Measurements from ENCODE around the gene TMEM116.
"Not testable (repeated sequence)": the region's sequence is repeated elsewhere in the genome, so short reads cannot be mapped to it uniquely, and the experiment has no call there.

The TMEM116 gene

GRCh38 chr12:111976291-111976690 lies 36.7 kb downstream of the TMEM116 start:
- DNase-seq (ENCODE audit: low read depth): no peak

DNA sequence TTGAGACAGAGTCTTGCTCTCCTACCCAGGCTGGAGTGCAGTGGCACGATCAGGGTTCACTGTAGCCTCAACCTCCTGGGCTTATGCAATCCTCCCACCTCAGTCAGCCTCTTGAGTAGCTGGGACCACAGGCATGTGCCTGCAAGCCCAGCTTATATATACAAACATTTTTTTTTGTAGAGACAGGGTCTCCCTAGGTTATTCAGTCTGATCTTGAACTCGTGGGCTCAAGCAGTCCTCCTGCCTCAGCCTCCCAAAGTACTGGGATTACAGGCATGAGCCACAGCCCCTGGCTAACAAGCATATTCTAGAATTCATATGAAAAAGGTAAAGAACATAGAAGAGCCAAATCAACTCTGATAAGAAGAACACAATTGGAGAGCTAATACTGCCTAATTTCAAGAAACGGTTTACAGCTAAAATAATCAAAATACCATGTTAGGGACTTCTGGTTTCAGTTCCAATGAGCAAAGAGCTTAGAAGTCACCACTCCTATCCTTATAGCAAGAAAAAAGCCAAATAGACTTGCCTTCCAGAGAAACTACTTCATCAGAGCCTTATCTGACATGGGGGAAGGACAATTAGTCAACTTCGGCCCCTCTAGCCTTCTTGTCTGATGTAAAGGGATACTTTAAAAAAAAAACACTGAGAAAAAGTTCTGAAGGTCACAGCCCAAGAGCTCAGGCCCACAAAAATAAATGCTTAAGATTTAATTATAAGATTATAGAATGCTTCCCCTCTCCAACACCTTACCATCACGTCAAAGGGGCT lies 37.6 kb downstream of the TMEM116 start:
- DNase-seq (ENCODE audit: low read depth): no peak

GRCh38 chr12:111971800-111972199 lies 41.2 kb downstream of the TMEM116 start:
- DNase-seq (ENCODE audit: low read depth): no peak

- no peak for DNase-seq (ENCODE audit: low read depth)
Measured at GRCh38 chr12:111964935-111965334, 48.0 kb downstream of the TMEM116 start.

- DNase-seq (ENCODE audit: low read depth): not testable (repeated sequence)
Measured at GRCh38 chr12:111959518-111959917, 53.4 kb downstream of the TMEM116 start.

DNA sequence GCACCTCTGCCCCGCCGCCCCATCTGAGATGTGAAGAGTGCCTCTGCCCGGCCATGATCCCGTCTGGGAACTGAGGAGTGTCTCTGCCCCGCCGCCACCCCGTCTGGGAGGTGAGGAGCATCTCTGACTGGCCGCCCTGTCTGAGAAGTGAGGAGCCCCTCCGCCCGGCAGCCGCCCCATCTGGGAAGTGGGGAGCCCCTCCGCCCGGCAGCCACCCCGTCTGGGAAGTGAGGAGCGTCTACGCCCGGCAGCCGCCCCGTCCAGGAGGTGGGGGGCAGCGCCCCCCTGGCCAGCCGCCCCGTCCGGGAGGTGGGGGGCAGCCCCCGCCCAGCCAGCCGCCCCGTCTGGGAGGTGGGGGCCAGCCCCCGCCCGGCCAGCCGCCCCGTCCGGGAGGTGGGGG lies 55.7 kb downstream of the TMEM116 start:
- not testable (repeated sequence) for DNase-seq (ENCODE audit: low read depth)

DNA sequence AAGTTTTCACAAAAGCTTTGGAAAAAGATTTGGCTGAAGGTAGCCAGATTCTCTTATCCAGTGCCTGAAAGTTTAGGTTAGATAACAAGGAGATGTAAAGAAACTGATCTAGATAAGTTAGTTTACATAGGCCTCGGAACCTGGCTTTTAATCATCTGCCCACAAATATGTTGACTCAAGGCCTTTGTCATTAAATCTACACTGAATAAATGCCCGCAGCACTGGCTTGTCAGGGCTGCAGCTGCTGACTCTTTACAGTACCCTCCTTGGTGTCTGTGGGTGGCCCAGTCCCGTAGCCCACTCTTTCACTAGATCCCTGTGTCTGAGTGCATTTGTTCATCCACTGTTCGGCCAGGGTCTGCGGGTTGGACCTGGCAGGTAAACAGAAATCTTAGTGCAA lies 58.0 kb downstream of the TMEM116 start:
- DNase-seq (ENCODE audit: low read depth): no peak

GRCh38 chr12:111953455-111953854 lies 59.5 kb downstream of the TMEM116 start:
- no peak for DNase-seq (ENCODE audit: low read depth)

GRCh38 chr12:111952084-111952787 lies 60.7 kb downstream of the TMEM116 start:
- DNase-seq (ENCODE audit: low read depth): not testable (repeated sequence)

GRCh38 chr12:111950961-111951676 lies 61.8 kb downstream of the TMEM116 start:
- DNase-seq (ENCODE audit: low read depth): not testable (repeated sequence)

DNA sequence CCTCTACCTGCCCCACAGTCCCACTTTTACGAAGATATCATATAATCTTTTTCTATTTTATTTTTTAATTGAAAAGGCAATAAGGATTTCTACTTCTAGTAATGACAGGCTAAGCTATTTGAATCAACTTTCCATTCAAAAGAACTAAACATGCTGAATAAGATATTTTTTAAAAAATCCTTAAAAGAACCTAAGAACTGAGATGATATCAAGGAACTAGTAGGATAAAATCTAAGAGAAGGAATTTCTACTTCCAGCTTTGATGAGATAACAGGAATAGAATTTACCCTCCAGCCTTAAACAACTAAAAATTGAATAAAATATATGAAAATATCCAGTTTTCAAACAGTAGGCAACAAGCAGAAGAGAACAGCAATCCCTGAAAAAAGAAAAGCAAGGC lies 69.0 kb downstream of the TMEM116 start:
- DNase-seq (ENCODE audit: low read depth): no peak

DNA sequence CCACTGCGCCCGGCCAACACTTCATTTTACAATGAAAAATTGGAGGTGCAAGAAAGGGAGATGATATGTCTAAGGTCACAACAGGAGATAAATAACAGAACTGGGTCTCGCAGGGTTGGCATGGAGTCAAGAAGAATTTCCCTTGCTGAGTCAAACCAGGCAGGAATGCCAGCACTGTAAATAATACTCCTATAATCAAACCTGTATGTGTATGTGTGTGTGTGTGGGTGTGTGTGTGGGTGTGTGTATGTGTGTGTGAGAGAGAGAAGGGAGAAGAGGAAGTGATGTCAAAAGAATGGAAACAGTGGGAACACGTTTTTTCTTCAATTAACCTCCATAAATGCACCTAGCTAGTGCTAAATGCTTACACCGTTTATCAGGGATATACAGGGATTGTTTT lies 70.4 kb downstream of the TMEM116 start:
- no peak for DNase-seq (ENCODE audit: low read depth)

DNA sequence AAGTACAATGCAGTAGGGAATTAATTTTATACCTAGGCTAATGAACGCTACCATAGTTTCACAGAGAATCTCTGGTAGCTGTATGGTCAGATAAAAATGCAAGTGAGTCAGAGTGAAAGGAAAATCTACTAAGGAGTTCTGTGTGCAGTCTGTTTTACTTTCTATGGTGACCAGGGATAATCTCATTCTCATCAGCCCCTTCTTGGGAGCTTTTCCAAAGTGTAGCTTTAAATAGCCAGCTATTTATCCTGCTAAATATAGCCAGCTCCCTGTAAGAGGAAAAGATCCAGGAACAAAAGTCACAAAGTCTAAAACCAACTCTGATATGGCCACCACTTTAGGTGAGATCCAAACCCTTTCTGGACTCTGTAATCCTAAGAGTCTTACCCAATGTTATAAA lies 75.5 kb downstream of the TMEM116 start:
- DNase-seq (ENCODE audit: low read depth): no peak

GRCh38 chr12:111936869-111937268 lies 76.1 kb downstream of the TMEM116 start:
- no peak for DNase-seq (ENCODE audit: low read depth)

DNA sequence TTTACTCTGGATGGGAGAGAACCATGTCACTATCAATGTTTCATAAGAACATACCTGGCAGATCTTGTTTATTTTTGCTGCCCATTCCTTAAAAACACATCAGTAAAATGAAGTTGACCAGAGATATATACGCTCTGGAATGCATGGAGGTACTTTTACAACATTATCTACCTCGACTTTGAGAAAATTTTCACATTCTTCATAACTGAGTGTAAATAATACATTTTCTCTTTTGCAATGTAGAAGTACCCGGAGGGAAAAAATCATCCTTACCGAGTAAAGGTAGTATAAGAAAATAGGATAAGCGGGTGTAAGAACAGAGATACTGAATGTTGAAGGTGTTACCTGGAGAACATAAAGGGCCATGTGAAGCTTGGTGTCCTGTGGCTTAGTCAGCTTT lies 80.7 kb downstream of the TMEM116 start:
- DNase-seq (ENCODE audit: low read depth): no peak

DNA sequence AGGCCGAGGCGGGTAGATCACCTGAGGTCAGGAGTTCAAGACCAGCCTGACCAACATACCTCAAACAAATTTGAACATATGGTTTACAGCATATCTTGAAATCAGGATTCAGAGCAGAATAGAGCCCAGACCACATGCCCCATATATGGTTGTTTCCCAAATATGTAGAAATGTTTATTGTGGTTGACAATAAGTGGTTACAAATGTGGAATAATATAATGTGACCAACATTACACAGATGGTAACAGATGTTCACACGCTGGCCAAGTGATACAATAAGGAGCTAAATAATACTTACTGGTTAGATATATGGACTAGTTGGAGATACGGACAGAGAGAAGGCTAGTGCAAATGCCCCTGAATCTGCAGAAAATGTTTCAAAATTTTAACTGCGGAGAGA lies 85.6 kb downstream of the TMEM116 start:
- no peak for DNase-seq (ENCODE audit: low read depth)

DNA sequence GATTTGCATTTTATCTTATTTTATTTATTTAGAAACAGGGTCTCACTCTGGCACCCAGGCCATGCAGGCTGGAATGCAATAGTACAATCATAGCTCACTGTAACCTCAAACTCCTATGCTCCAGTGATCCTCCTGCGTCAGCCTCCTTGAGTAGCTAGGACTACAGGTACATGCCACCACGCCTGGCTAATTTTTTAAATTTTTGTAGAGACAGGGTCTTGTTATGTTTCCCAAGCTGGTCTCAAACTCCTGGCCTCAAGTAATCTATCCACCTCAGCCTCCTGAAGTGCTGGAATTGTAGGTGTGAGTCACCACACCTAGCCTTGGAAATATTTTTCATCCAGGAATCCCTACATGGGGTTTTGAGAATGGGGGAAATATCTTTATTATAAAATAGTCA lies 86.3 kb downstream of the TMEM116 start:
- DNase-seq (ENCODE audit: low read depth): no peak

DNA sequence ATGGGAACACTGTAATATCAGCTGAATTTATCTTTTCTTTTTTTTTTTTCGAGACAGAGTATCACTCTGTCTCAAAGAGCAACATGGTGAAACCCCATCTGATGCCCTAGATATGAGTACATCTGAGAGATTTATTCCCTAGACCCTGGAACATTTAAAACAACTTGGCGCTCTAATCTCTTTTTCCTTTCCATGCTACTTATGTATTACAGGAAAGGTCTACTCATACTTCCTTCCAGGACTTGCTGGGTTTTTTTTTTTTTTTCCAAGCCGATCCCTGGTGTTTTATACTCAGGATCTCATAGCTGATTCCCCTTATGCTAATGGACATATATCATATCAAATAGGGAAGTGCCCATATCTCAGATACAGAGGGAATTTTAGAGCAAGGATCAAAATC lies 87.8 kb downstream of the TMEM116 start:
- no peak for DNase-seq (ENCODE audit: low read depth)

DNA sequence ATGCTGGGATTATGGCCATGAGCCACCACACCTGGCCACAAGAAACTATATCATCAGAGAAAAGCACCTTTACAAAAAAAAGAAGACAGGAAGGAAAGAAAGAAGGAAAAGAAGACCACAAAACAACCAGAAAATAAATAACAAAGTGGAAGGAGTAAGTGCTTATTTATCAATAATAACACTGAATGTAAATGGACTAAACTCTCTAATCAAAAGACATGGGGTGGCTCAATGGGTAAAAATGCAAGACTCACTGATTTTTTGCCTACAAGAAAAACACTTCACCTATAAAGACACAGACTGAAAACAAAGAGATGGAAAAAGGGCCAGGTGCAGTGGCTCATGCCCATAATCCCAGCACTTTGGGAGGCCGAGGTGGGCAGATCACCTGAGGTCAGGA lies 105.2 kb downstream of the TMEM116 start:
- DNase-seq (ENCODE audit: low read depth): no peak

DNA sequence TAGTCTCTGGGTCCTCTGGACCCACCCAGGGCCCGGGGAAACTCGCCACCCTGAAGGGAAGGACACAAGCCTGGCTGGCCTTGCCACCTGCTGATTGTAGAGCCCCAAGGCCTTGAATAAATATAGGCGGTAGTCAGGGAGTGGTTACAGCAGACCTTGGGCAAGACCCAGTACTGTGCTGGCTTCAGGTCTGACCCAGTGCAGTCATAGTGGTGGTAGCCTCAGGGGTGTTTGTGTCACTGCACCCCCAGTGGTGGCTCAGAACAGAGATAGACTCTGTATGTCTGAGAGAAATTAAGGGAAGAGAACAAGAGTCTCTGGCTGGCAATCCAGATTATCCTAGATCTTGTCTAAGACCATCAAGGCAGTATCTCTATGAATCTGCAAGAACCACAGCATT lies 107.5 kb downstream of the TMEM116 start:
- DNase-seq (ENCODE audit: low read depth): no peak

- DNase-seq (ENCODE audit: low read depth): no peak
Measured at GRCh38 chr12:111904446-111904975, 108.5 kb downstream of the TMEM116 start.

- no peak for DNase-seq (ENCODE audit: low read depth)
Measured at GRCh38 chr12:111901182-111901581, 111.8 kb downstream of the TMEM116 start.

GRCh38 chr12:111894556-111894955 lies 118.4 kb downstream of the TMEM116 start:
- DNase-seq (ENCODE audit: low read depth): no peak

Measured in activated gamma-delta T cell treated with anti-CD3 and anti-CD28 coated beads, Interleukin-2, amount 50 U/mL, for 16 hours (primary cell).